Superior temporal gyrus (tissue), 1 donor: Measurements from ENCODE around the gene MANF.

Source experiments
- DNase-seq: peaks from one replicate; pipeline ENCODE4 v3.0.0-alpha.2; 2016; ENCODE audit errors: extremely low spot score

MANF gene

GRCh38 chr3:51434746-51435327 is 49.7 kb downstream of the MANF start:
- DNase-seq = peak; percentile 57

GRCh38 chr3:51436998-51437639 is 52.0 kb downstream of the MANF start:
- no peak for DNase-seq
